Liver (tissue), 9 donors: ENCODE results near the gene GGN. TPM values are rescaled to one million over a fixed set of nuclear protein-coding genes. Genes with fewer than 3 reads are reported as not detected.

Experiments used
- DNase-seq: peaks from one replicate; pipeline ENCODE4 v3.0.0-alpha.2; 2017; ENCODE audit warnings: low spot score
- H3K27ac ChIP-seq, 2 donors: one replicate each; pipeline ENCODE4 v1.7.0; 2013; ENCODE audit warnings: inconsistent platforms in 2 of 2, low read length in 2 of 2, control low read depth in 1 of 2, low read depth in 1 of 2, mild to moderate bottlenecking in 1 of 2
- H3K27me3 ChIP-seq, 4 donors: one replicate each; pipeline versions ENCODE4 v1.6.1 to v1.7.0; 2013; ENCODE audit warnings: low read length in 3 of 4, inconsistent platforms in 1 of 4, mild to moderate bottlenecking in 1 of 4, moderate library complexity in 1 of 4; ENCODE audit not compliant: control insufficient read depth in 4 of 4, insufficient read depth in 4 of 4
- H3K36me3 ChIP-seq, 4 donors: one replicate each; pipeline versions ENCODE4 v1.6.1 to v1.7.0; 2013; ENCODE audit warnings: low read length in 3 of 4, mild to moderate bottlenecking in 3 of 4, low read depth in 1 of 4, moderate library complexity in 1 of 4; ENCODE audit not compliant: control insufficient read depth in 4 of 4, insufficient read depth in 3 of 4
- H3K4me1 ChIP-seq, 4 donors: one replicate each; pipeline versions ENCODE4 v1.6.1 to v1.7.0; 2013; ENCODE audit warnings: low read length in 3 of 4, mild to moderate bottlenecking in 3 of 4, moderate library complexity in 1 of 4; ENCODE audit not compliant: control insufficient read depth in 4 of 4, insufficient read depth in 4 of 4
- H3K4me3 ChIP-seq, 3 donors: one replicate each; pipeline versions ENCODE4 v1.6.1 to v1.7.0; 2013; ENCODE audit warnings: low read length in 3 of 3, control low read depth in 1 of 3, low read depth in 1 of 3, mild to moderate bottlenecking in 1 of 3
- H3K9ac ChIP-seq, 2 donors: one replicate each; pipeline ENCODE4 v1.7.0; 2013; ENCODE audit warnings: low read length in 2 of 2, mild to moderate bottlenecking in 2 of 2, moderate library complexity in 2 of 2, control low read depth in 1 of 2, low read depth in 1 of 2
- H3K9me3 ChIP-seq, 4 donors: one replicate each; pipeline versions ENCODE4 v1.6.1 to v1.7.0; 2013; ENCODE audit warnings: low read length in 3 of 4; ENCODE audit not compliant: control insufficient read depth in 4 of 4
- EGR1 ChIP-seq, 2 donors: IDR thresholded peaks; 2 replicates each; pipeline ENCODE4 v1.6.1; 2016 to 2018; ENCODE audit warnings: antibody characterized with exemption in 2 of 2, low read depth in 2 of 2
- FOXA1 ChIP-seq: IDR thresholded peaks from 2 replicates; pipeline ENCODE4 v1.6.1; 2016; ENCODE audit warnings: antibody characterized with exemption
- FOXA2 ChIP-seq: IDR thresholded peaks from 2 replicates; pipeline ENCODE4 v1.6.1; 2016; ENCODE audit warnings: antibody characterized with exemption
- GABPA ChIP-seq, 2 donors: IDR thresholded peaks in 1 of 2; conservative IDR thresholded peaks in 1 of 2; 2 replicates each; pipeline ENCODE4 v1.6.1; 2016; ENCODE audit warnings: antibody characterized with exemption in 2 of 2, mild to moderate bottlenecking in 1 of 2, moderate library complexity in 1 of 2
- HNF4A ChIP-seq, 2 donors: conservative IDR thresholded peaks; 2 replicates each; pipeline ENCODE4 v1.6.1; 2016; ENCODE audit warnings: antibody characterized with exemption in 2 of 2, mild to moderate bottlenecking in 2 of 2
- HNF4G ChIP-seq: IDR thresholded peaks from 2 replicates; pipeline ENCODE4 v1.6.1; 2016; ENCODE audit warnings: antibody characterized with exemption
- JUND ChIP-seq, 2 donors: IDR thresholded peaks; 2 replicates each; pipeline ENCODE4 v1.6.1; 2016; ENCODE audit warnings: antibody characterized with exemption in 2 of 2
- NR2F2 ChIP-seq: IDR thresholded peaks from 2 replicates; pipeline ENCODE4 v1.6.1; 2016; ENCODE audit warnings: antibody characterized with exemption
- RAD21 ChIP-seq, 2 donors: IDR thresholded peaks; 2 replicates each; pipeline ENCODE4 v1.6.1; 2016; ENCODE audit warnings: antibody characterized with exemption in 2 of 2, mild to moderate bottlenecking in 2 of 2
- RXRA ChIP-seq, 2 donors: IDR thresholded peaks; 2 replicates each; pipeline ENCODE4 v1.6.1; 2017 to 2018; ENCODE audit warnings: antibody characterized with exemption in 2 of 2, mild to moderate bottlenecking in 1 of 2
- SP1 ChIP-seq: IDR thresholded peaks from 2 replicates; pipeline ENCODE4 v1.6.1; 2018; ENCODE audit warnings: antibody characterized with exemption, mild to moderate bottlenecking
- TAF1 ChIP-seq: conservative IDR thresholded peaks from 2 replicates; pipeline ENCODE4 v1.6.1; 2016; ENCODE audit warnings: antibody characterized with exemption, mild to moderate bottlenecking
- YY1 ChIP-seq: IDR thresholded peaks from 2 replicates; pipeline ENCODE4 v1.6.1; 2016; ENCODE audit warnings: antibody characterized with exemption, mild to moderate bottlenecking
- WGBS: extraction: QIAGEN DNeasy Blood & Tissue Kit; methylation state at CpG from one replicate; pipeline ENCODE4 v1.1.7; 2013; 5-methylcytosine and 5-hydroxymethylcytosine counted together
- polyA plus RNA-seq, 2 donors: library from polyadenylated mRNA; stranded (reverse) in 1 of 2; unstranded in 1 of 2; fragments of 200-250 nt in 1 of 2; fragments of >200 nt in 1 of 2; fragmentation: Nextera tagmentation in 1 of 2; extraction: Ambion mirVana in 1 of 2; gene quantifications; one replicate each; pipeline versions ENCODE4 v1.2.1 to v1.2.3, GENCODE V29; 2013 to 2015
- total RNA-seq, 2 donors: library from RNA; depleted of rRNA; stranded (reverse); fragments of >200 nt; gene quantifications; one replicate each; pipeline ENCODE4 v1.2.3, GENCODE V29; 2014
- TF ChIP-seq, protein P1 (sequence below): IDR thresholded peaks from 2 replicates; pipeline ENCODE4 v1.6.1; 2016; ENCODE audit warnings: antibody characterized with exemption
- TF ChIP-seq, protein P2 (sequence below): fragments of 150-350 bp; IDR thresholded peaks from 2 replicates; pipeline ENCODE4 v1.5.1; 2017; ENCODE audit warnings: improper control_type of control experiment, low read depth, low read length; ENCODE audit not compliant: missing input control
- TF ChIP-seq, protein P3 (sequence below): IDR thresholded peaks from 2 replicates; pipeline ENCODE4 v1.6.1; 2016; ENCODE audit warnings: antibody characterized with exemption
- TF ChIP-seq, protein P4 (sequence below): IDR thresholded peaks from 2 replicates; pipeline ENCODE4 v1.6.1; 2016; ENCODE audit warnings: antibody characterized with exemption
- TF ChIP-seq, protein P5 (sequence below): IDR thresholded peaks from 2 replicates; pipeline ENCODE4 v1.6.1; 2016; ENCODE audit warnings: antibody characterized with exemption, mild to moderate bottlenecking
- donor health status: healthy.
- donor health status: healthy.
- donor health status: healthy.
- donor health status: healthy.
- donor health status: healthy.

GGN gene
- total and polyA plus RNA-seq, 4 donors = not detected

DNA sequence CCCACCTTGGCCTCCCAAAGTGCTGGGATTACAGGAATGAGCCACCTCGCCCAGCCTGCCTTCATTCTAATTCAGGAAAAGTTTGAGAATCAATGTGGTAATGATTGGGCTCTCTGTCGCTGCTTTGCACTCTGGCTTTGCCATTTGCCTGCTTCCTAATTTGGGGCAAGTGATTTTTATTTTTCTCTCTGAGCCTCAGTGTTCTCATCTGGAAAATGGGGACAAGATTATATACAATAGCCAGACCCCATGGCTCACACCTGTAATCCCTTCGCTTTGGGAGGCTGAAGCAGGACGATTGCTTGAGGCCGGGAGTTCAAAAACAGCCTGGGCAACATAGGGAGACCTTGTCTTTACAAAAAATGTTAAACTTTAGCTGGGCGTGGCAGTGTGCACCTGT is 49.5 kb upstream of the GGN start (continued):
- no peak for TF ChIP-seq YY1

DNA sequence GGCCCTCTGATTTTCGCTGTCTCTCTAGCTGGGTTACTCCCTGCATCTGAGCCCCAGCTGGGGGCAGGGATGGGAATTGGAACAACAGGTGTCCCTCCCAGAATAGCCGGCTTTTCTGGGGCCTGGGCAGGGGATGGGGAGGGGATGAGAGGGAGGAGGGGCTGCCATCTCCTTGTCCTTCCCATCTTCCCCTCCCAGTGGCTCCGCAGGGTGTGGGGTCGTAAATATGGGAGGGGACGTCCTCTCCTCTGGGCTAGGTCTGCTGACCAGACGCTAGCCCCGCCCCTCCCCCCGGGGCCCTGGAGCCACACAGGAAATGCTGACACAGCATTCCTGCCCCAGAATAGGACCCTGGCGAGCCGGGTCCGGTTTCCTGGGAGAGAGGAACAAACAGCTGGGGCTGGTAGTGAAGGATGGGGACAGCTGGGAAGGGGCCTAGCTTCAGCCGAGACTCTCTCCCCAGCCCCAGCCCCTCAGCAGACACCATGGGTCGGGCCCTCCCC is 46.8 kb upstream of the GGN start:
- TF ChIP-seq HNF4A (conservative IDR thresholded peaks at IDR 0.05) (no peak), GABPA (IDR thresholded peaks at IDR 0.05 in 1 of 2, conservative IDR thresholded peaks at IDR 0.05 in 1 of 2) (no peak), TAF1 (no peak), RAD21 (IDR thresholded peaks at IDR 0.05) (no peak), HNF4G (no peak), EGR1 (IDR thresholded peaks at IDR 0.05; ENCODE audit: low read depth in 2 of 2) (no peak), SP1 (no peak), YY1 (no peak), FOXA1 (no peak), JUND (IDR thresholded peaks at IDR 0.05) (no peak), NR2F2 (no peak), FOXA2 (no peak), RXRA (IDR thresholded peaks at IDR 0.05) (no peak)
- TF ChIP-seq, protein P1, sequence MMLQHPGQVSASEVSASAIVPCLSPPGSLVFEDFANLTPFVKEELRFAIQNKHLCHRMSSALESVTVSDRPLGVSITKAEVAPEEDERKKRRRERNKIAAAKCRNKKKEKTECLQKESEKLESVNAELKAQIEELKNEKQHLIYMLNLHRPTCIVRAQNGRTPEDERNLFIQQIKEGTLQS = no peak
- TF ChIP-seq, protein P2, sequence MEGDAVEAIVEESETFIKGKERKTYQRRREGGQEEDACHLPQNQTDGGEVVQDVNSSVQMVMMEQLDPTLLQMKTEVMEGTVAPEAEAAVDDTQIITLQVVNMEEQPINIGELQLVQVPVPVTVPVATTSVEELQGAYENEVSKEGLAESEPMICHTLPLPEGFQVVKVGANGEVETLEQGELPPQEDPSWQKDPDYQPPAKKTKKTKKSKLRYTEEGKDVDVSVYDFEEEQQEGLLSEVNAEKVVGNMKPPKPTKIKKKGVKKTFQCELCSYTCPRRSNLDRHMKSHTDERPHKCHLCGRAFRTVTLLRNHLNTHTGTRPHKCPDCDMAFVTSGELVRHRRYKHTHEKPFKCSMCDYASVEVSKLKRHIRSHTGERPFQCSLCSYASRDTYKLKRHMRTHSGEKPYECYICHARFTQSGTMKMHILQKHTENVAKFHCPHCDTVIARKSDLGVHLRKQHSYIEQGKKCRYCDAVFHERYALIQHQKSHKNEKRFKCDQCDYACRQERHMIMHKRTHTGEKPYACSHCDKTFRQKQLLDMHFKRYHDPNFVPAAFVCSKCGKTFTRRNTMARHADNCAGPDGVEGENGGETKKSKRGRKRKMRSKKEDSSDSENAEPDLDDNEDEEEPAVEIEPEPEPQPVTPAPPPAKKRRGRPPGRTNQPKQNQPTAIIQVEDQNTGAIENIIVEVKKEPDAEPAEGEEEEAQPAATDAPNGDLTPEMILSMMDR = no peak
- TF ChIP-seq, protein P3, sequence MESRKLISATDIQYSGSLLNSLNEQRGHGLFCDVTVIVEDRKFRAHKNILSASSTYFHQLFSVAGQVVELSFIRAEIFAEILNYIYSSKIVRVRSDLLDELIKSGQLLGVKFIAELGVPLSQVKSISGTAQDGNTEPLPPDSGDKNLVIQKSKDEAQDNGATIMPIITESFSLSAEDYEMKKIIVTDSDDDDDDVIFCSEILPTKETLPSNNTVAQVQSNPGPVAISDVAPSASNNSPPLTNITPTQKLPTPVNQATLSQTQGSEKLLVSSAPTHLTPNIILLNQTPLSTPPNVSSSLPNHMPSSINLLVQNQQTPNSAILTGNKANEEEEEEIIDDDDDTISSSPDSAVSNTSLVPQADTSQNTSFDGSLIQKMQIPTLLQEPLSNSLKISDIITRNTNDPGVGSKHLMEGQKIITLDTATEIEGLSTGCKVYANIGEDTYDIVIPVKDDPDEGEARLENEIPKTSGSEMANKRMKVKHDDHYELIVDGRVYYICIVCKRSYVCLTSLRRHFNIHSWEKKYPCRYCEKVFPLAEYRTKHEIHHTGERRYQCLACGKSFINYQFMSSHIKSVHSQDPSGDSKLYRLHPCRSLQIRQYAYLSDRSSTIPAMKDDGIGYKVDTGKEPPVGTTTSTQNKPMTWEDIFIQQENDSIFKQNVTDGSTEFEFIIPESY = no peak
- TF ChIP-seq, protein P4, sequence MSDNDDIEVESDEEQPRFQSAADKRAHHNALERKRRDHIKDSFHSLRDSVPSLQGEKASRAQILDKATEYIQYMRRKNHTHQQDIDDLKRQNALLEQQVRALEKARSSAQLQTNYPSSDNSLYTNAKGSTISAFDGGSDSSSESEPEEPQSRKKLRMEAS = no peak
- TF ChIP-seq, protein P5, sequence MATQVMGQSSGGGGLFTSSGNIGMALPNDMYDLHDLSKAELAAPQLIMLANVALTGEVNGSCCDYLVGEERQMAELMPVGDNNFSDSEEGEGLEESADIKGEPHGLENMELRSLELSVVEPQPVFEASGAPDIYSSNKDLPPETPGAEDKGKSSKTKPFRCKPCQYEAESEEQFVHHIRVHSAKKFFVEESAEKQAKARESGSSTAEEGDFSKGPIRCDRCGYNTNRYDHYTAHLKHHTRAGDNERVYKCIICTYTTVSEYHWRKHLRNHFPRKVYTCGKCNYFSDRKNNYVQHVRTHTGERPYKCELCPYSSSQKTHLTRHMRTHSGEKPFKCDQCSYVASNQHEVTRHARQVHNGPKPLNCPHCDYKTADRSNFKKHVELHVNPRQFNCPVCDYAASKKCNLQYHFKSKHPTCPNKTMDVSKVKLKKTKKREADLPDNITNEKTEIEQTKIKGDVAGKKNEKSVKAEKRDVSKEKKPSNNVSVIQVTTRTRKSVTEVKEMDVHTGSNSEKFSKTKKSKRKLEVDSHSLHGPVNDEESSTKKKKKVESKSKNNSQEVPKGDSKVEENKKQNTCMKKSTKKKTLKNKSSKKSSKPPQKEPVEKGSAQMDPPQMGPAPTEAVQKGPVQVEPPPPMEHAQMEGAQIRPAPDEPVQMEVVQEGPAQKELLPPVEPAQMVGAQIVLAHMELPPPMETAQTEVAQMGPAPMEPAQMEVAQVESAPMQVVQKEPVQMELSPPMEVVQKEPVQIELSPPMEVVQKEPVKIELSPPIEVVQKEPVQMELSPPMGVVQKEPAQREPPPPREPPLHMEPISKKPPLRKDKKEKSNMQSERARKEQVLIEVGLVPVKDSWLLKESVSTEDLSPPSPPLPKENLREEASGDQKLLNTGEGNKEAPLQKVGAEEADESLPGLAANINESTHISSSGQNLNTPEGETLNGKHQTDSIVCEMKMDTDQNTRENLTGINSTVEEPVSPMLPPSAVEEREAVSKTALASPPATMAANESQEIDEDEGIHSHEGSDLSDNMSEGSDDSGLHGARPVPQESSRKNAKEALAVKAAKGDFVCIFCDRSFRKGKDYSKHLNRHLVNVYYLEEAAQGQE = no peak
- Histone ChIP-seq H3K36me3 (no peaks in the 10 kb centered on the region), H3K4me3 (no peak overlapping the region), H3K9ac (no peak overlapping the region), H3K27ac (no peak overlapping the region), H3K9me3 (no peaks in the 10 kb centered on the region), H3K27me3 (peaks cover 0 to 9% (median 4%) of the 10 kb centered on the region in 4 donors), H3K4me1 (peaks cover 0 to 2% (median 0%) of the 10 kb centered on the region in 4 donors)
- DNase-seq = no peak
- 16% methylated on average over 13 of the region's 13 CpGs for WGBS
